Measurements from ENCODE around the gene NEK7. TPM values are rescaled to one million over a fixed set of nuclear protein-coding genes. Genes with fewer than 3 reads are reported as not detected.

Gene NEK7
- total and polyA plus RNA-seq, 10 donors = 16.9 to 120 (median 73.2) TPM

DNA sequence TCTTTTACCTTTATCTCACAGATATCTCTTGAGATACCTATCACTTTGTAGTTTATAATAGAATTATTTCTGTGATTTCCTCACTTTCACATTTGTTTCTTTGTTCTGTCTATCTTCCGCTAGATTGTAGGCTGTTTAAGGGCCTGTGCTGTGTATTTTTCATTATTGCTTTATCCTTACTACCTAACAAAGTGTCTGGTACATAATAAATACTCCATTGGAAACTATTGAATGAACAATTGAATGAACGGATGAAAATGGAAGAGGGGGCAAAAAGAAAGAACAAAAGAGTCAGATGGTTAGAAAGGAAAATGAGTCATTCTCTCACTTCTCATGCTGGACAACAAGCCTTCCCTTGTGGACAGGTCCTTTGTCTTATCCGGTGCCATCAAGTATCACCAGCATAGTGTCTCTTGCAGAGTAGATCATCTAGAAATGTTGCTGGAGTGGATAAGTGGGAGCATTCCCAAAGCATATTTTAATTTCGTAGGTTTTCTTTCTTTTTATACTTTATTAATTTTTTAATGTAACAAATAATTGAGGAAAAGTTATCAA is 159.8 kb downstream of the NEK7 start:
- Histone ChIP-seq H3K4me1 (peaks cover 0 to 4% (median 0%) of the 10 kb centered on the region in 6 donors), H3K4me3 (no peak overlapping the region), H3K9me3 (no peaks in the 10 kb centered on the region), H3K27ac (no peak overlapping the region), H3K36me3 (peaks cover 0 to 52% (median 3%) of the 10 kb centered on the region in 6 donors), H3K27me3 (replicated peaks in 1 of 7) (no peaks in the 10 kb centered on the region)
- intact Hi-C loops (cut with DNase I; ENCODE audit: low total_unique reads) = no loop called here
- no peak for DNase-seq
- WGBS, 5 donors = 70 to 97% (median 95%) methylated on average over 4 of the region's 4 CpGs
- TF ChIP-seq POLR2A (IDR thresholded peaks at IDR 0.05) = no peak
- TF ChIP-seq, protein P1, sequence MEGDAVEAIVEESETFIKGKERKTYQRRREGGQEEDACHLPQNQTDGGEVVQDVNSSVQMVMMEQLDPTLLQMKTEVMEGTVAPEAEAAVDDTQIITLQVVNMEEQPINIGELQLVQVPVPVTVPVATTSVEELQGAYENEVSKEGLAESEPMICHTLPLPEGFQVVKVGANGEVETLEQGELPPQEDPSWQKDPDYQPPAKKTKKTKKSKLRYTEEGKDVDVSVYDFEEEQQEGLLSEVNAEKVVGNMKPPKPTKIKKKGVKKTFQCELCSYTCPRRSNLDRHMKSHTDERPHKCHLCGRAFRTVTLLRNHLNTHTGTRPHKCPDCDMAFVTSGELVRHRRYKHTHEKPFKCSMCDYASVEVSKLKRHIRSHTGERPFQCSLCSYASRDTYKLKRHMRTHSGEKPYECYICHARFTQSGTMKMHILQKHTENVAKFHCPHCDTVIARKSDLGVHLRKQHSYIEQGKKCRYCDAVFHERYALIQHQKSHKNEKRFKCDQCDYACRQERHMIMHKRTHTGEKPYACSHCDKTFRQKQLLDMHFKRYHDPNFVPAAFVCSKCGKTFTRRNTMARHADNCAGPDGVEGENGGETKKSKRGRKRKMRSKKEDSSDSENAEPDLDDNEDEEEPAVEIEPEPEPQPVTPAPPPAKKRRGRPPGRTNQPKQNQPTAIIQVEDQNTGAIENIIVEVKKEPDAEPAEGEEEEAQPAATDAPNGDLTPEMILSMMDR (IDR thresholded peaks at IDR 0.05 in 8 of 11, conservative IDR thresholded peaks at IDR 0.05 in 3 of 11) = no peak
- TF ChIP-seq POLR2AphosphoS5 (IDR thresholded peaks at IDR 0.05) = no peak

DNA sequence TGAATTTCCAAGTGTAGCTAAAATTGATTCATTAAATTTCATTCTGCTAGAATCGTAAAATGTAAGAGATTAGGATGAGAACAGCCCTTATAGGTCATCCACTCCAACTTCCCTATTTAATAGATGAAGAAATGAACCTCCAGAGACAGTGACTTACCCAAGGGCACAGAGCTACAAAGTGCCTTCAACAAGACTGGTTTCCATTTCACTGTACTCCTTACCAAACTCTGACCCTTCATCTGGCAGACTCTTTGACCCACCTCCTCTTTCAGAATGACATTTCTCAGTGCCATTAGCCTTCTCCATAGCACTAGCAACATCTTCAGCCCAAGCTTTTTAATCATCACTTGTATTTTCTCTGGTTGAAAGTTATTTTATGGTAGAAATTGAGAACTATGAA is 161.3 kb downstream of the NEK7 start:
- no peaks in the 10 kb centered on the region for H3K9me3 ChIP-seq
- peak overlapping the region in 1 of 8 donors; percentile 23 for H3K27ac ChIP-seq
- TF ChIP-seq POLR2A (IDR thresholded peaks at IDR 0.05) (no peak), POLR2AphosphoS5 (IDR thresholded peaks at IDR 0.05) (no peak)
- TF ChIP-seq, protein P1 (IDR thresholded peaks at IDR 0.05 in 8 of 11, conservative IDR thresholded peaks at IDR 0.05 in 3 of 11) = no peak
- DNase-seq = no peak
- intact Hi-C loops (cut with DNase I; ENCODE audit: low total_unique reads) = no loop called here
- H3K36me3 ChIP-seq = peaks cover 0 to 52% (median 3%) of the 10 kb centered on the region in 6 donors
- H3K4me3 ChIP-seq = no peak overlapping the region
- no peaks in the 10 kb centered on the region for H3K27me3 ChIP-seq (replicated peaks in 1 of 7)
- WGBS, 5 donors = 59 to 93% (median 89%) methylated on average over 1 of the region's 1 CpG
- H3K4me1 ChIP-seq = peaks cover 0 to 4% (median 0%) of the 10 kb centered on the region in 6 donors

DNA sequence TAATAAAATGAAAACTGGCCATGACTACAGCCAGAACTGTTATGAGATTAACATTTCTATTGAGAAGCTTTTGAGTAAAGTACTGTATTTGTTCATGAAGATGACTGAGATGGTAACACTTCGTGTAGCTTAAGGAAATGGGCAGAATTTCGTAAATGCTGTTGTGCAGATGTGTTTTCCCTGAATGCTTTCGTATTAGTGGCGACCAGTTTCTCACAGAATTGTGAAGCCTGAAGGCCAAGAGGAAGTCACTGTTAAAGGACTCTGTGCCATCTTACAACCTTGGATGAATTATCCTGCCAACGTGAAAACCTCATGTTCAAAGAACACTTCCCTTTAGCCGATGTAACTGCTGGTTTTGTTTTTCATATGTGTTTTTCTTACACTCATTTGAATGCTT is 164.0 kb downstream of the NEK7 start:
- no peak overlapping the region for H3K4me3 ChIP-seq
- 26 to 48% (median 34%) methylated on average over 6 of the region's 6 CpGs for WGBS, 5 donors
- H3K36me3 ChIP-seq = peaks cover 0 to 39% (median 3%) of the 10 kb centered on the region in 6 donors
- intact Hi-C loops (cut with DNase I; ENCODE audit: low total_unique reads) = no loop called here
- TF ChIP-seq, protein P1 (IDR thresholded peaks at IDR 0.05 in 8 of 11, conservative IDR thresholded peaks at IDR 0.05 in 3 of 11) = no peak
- TF ChIP-seq POLR2A (IDR thresholded peaks at IDR 0.05) (no peak), POLR2AphosphoS5 (IDR thresholded peaks at IDR 0.05) (no peak)
- H3K9me3 ChIP-seq = no peaks in the 10 kb centered on the region
- peak overlapping the region in 6 of 8 donors; percentile 0 to 42 (median 33) for H3K27ac ChIP-seq
- H3K27me3 ChIP-seq (replicated peaks in 1 of 7) = no peaks in the 10 kb centered on the region
- H3K4me1 ChIP-seq = peaks cover 0 to 4% (median 0%) of the 10 kb centered on the region in 6 donors
- DNase-seq = no peak

DNA sequence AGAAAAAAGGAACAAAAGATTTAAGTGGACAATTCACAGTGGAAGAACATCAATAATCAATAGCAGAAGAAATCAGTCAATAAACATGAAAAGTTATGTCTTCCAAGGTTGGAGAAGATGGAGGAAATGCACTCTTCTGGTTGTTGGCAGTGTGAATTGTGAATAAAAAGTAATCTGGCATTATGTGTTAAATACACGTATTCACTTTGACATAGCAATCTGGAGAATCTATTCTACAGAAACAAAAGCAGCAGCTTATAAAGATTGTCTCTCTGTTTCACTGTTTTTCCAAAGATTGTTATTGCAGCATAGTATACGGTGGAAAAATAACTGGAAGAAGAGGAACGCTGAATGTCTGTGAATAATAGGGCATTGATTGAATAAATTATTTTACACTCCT is 169.4 kb downstream of the NEK7 start:
- Histone ChIP-seq H3K9me3 (no peaks in the 10 kb centered on the region), H3K27ac (no peak overlapping the region), H3K36me3 (peaks cover 0 to 4% (median 0%) of the 10 kb centered on the region in 6 donors), H3K4me3 (no peak overlapping the region), H3K27me3 (replicated peaks in 1 of 7) (no peaks in the 10 kb centered on the region), H3K4me1 (no peaks in the 10 kb centered on the region)
- no peak for DNase-seq
- TF ChIP-seq POLR2A (IDR thresholded peaks at IDR 0.05) = no peak
- TF ChIP-seq POLR2AphosphoS5 (IDR thresholded peaks at IDR 0.05) = no peak
- TF ChIP-seq, protein P1 (IDR thresholded peaks at IDR 0.05 in 8 of 11, conservative IDR thresholded peaks at IDR 0.05 in 3 of 11) = no peak
- intact Hi-C loops (cut with DNase I; ENCODE audit: low total_unique reads) = no loop called here
- WGBS, 5 donors = 44 to 90% (median 86%) methylated on average over 3 of the region's 3 CpGs

Data from spleen (tissue), 11 donors.